Keratinocyte (primary cell): ENCODE results near the gene COL9A3. TPM values are rescaled to one million over a fixed set of nuclear protein-coding genes. Genes with fewer than 3 reads are reported as not detected.

Source experiments
- DNase-seq: peaks from one replicate; pipeline ENCODE4 v3.0.0-alpha.2; 2011; ENCODE audit warnings: low read depth, missing footprints, low spot score
- FAIRE-seq: peaks from 2 replicates; lab custom pipeline; 2011; peaks lifted over from hg19 to GRCh38; lab: Jason Lieb, UNC
- H2AFZ ChIP-seq: 2 replicates; pipeline ENCODE4 v1.6.0; 2012; ENCODE audit warnings: low read length, control low read depth, inconsistent platforms; ENCODE audit not compliant: control insufficient read depth
- H3K27ac ChIP-seq: 2 replicates; pipeline ENCODE4 v1.5.1; 2011; ENCODE audit warnings: low read length; ENCODE audit not compliant: control insufficient read depth, insufficient read depth
- H3K27me3 ChIP-seq: 3 replicates; pipeline ENCODE4 v1.6.0; 2011; ENCODE audit warnings: low read length; ENCODE audit not compliant: control insufficient read depth, insufficient read depth; ENCODE audit errors: extremely low read depth
- H3K36me3 ChIP-seq, 2 experiments: 2 replicates in 1 of 2; 3 replicates in 1 of 2; pipeline ENCODE4 v1.5.1; 2011; ENCODE audit warnings: low read length in 2 of 2, mild to moderate bottlenecking in 1 of 2; ENCODE audit not compliant: control insufficient read depth in 2 of 2, insufficient read depth in 2 of 2; ENCODE audit errors: extremely low read depth in 1 of 2
- H3K4me1 ChIP-seq: 3 replicates; pipeline ENCODE4 v1.5.1; 2011; ENCODE audit warnings: low read length; ENCODE audit not compliant: control insufficient read depth, insufficient read depth; ENCODE audit errors: extremely low read depth
- H3K4me2 ChIP-seq: 3 replicates; pipeline ENCODE4 v1.6.0; 2011; ENCODE audit warnings: low read depth, low read length; ENCODE audit not compliant: control insufficient read depth, insufficient read depth; ENCODE audit errors: extremely low read depth
- H3K4me3 ChIP-seq, 3 experiments: fragments of 200-600 bp in 1 of 3; sonication (generic) in 1 of 3; 2 replicates in 2 of 3; 3 replicates in 1 of 3; pipeline ENCODE4 v1.5.1; 2011 to 2016; ENCODE audit warnings: low read length in 3 of 3, mild to moderate bottlenecking in 3 of 3, control low read depth in 2 of 3, inconsistent platforms in 1 of 3, low read depth in 1 of 3, mixed read lengths in 1 of 3, mixed run types in 1 of 3, moderate library complexity in 1 of 3; ENCODE audit not compliant: control insufficient read depth in 2 of 3, insufficient read depth in 2 of 3; ENCODE audit errors: extremely low read depth in 1 of 3
- H3K79me2 ChIP-seq: 2 replicates; pipeline ENCODE4 v1.6.0; 2012; ENCODE audit warnings: low read length; ENCODE audit not compliant: control insufficient read depth, insufficient read depth
- H3K9ac ChIP-seq: 3 replicates; pipeline ENCODE4 v1.6.0; 2011; ENCODE audit warnings: low read length; ENCODE audit not compliant: control insufficient read depth, insufficient read depth; ENCODE audit errors: extremely low read depth
- H3K9me1 ChIP-seq: 3 replicates; pipeline ENCODE4 v1.6.0; 2011; ENCODE audit warnings: low read length; ENCODE audit not compliant: control insufficient read depth, insufficient read depth; ENCODE audit errors: extremely low read depth
- H3K9me3 ChIP-seq: 2 replicates; pipeline ENCODE4 v1.5.1; 2012; ENCODE audit warnings: low read depth, low read length; ENCODE audit not compliant: control insufficient read depth
- H4K20me1 ChIP-seq: 3 replicates; pipeline ENCODE4 v1.6.0; 2011; ENCODE audit warnings: low read length; ENCODE audit not compliant: control insufficient read depth, insufficient read depth; ENCODE audit errors: extremely low read depth
- CTCF ChIP-seq, 3 experiments: IDR thresholded peaks in 1 of 3; conservative IDR thresholded peaks in 1 of 3; optimal IDR thresholded peaks in 1 of 3; 2 replicates in 2 of 3; 3 replicates in 1 of 3; pipeline versions ENCODE3 to v1.5.1; 2011; ENCODE audit warnings: low read length in 3 of 3, mild to moderate bottlenecking in 3 of 3, moderate library complexity in 2 of 3, control low read depth in 1 of 3, inconsistent platforms in 1 of 3; ENCODE audit not compliant: insufficient read depth in 2 of 3; ENCODE audit errors: extremely low read depth in 1 of 3
- EZH2 ChIP-seq: IDR thresholded peaks from one replicate; pipeline ENCODE4 v1.6.1; 2012; ENCODE audit warnings: inconsistent platforms, mild to moderate bottlenecking, low read length, moderate library complexity
- dilution Hi-C: fragments of 300-500 bp; cut with MboI; formaldehyde crosslinking; loops from one replicate; pipeline ENCODE4 v1.7.0; 2020; ENCODE audit warnings: low sequenced_read_pairs; ENCODE audit not compliant: extremely low pct_ligation_motif_present
- polyA plus RNA-seq, 5 experiments: library from polyadenylated mRNA; depleted of rRNA in 3 of 5; stranded (reverse) in 3 of 5; stranded (forward) in 1 of 5; unstranded in 1 of 5; fragments of >200 nt; gene quantifications; 1 replicate in 1 of 5; 2 replicates in 3 of 5; 3 replicates in 1 of 5; pipeline versions ENCODE4 v1.2.1 to v1.2.3, GENCODE V29; 2011 to 2012; ENCODE audit warnings: missing spikeins in 2 of 5, low read depth in 1 of 5, low replicate concordance in 1 of 5

Gene COL9A3
- polyA plus RNA-seq, 1 donor (not counting 4 experiments of a cell fraction or from before 2014, with no cell fraction given): 4.8 TPM

GRCh38 chr20:62814709-62815065, 2.2 kb upstream of the COL9A3 start:
- dilution Hi-C loops: no loop called here
- H3K27ac ChIP-seq: no peak overlapping the region
- no peak for DNase-seq

GRCh38 chr20:62815066-62815991, 1.5 kb upstream of the COL9A3 start:
- FAIRE-seq (peak; percentile 74), DNase-seq (no peak)
- dilution Hi-C loops: no loop called here
- no peaks in the 10 kb centered on the region for H3K79me2 ChIP-seq
- H3K9me1 ChIP-seq: no peaks in the 10 kb centered on the region
- peaks cover 21% of the 10 kb centered on the region for H3K4me1 ChIP-seq
- peak overlapping the region; percentile 60 for H3K4me2 ChIP-seq
- H4K20me1 ChIP-seq: peaks cover 4% of the 10 kb centered on the region
- no peak overlapping the region for H3K9ac ChIP-seq
- H2AFZ ChIP-seq: no peak overlapping the region
- no peak overlapping the region for H3K4me3 ChIP-seq
- H3K36me3 ChIP-seq: peaks cover 0 to 15% of the 10 kb centered on the region in 2 experiments
- H3K9me3 ChIP-seq: no peaks in the 10 kb centered on the region
- no peak overlapping the region for H3K27ac ChIP-seq
- peaks cover 39% of the 10 kb centered on the region for H3K27me3 ChIP-seq
- TF ChIP-seq EZH2: no peak

More at GRCh38 chr20:62814709-62815065, 2.2 kb upstream of the COL9A3 start:
- H3K36me3 ChIP-seq: peaks cover 0 to 21% of the 10 kb centered on the region in 2 experiments
- no peaks in the 10 kb centered on the region for H3K9me3 ChIP-seq
- TF ChIP-seq EZH2 (no peak), CTCF (optimal IDR thresholded peaks at IDR 0.05 in 1 of 3, IDR thresholded peaks at IDR 0.05 in 1 of 3, conservative IDR thresholded peaks at IDR 0.05 in 1 of 3; ENCODE audit: extremely low read depth in 1 of 3, insufficient read depth in 2 of 3, low read length in 3 of 3) (no peak)
- H3K79me2 ChIP-seq: no peaks in the 10 kb centered on the region
- no peak overlapping the region for H2AFZ ChIP-seq
- no peak overlapping the region for H3K4me2 ChIP-seq
- no peak overlapping the region for H3K9ac ChIP-seq
- H3K9me1 ChIP-seq: no peaks in the 10 kb centered on the region
- peaks cover 35% of the 10 kb centered on the region for H3K27me3 ChIP-seq
- no peak overlapping the region for H3K4me3 ChIP-seq
- FAIRE-seq: no peak
- peaks cover 21% of the 10 kb centered on the region for H3K4me1 ChIP-seq
- peaks cover 4% of the 10 kb centered on the region for H4K20me1 ChIP-seq
